ENCODE results near the gene WDR72.
"Not testable (repeated sequence)": the region's sequence is repeated elsewhere in the genome, so short reads cannot be mapped to it uniquely, and the experiment has no call there.

Gene WDR72

DNA sequence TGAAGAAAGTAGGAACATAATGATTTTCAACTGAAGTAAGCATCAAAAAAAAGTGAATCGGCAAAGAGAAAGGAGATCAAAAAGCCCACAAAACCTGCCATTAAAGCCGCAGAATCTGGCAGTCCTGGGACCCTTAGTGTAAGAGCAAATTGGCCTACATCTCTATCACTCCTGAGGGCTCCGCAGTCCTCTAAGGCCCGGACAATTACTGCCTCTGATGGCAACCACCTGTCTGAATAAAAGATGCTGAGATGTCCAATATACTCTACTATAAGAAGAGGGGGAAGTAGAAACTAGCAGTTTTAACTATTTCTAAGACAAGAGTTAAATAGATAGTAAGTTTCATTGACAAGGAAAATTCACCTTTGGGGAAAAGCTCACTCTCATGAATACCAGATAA is 20.3 kb downstream of the WDR72 start:
- no peak for ATAC-seq
- no peak overlapping the region for H3K4me3 Mint-ChIP-seq
- no peaks in the 10 kb centered on the region for H3K36me3 Mint-ChIP-seq
- no peaks in the 10 kb centered on the region for H3K27me3 Mint-ChIP-seq
- no peaks in the 10 kb centered on the region for H3K4me1 Mint-ChIP-seq
- H3K9me3 Mint-ChIP-seq = no peaks in the 10 kb centered on the region
- no peak overlapping the region for H3K27ac Mint-ChIP-seq

DNA sequence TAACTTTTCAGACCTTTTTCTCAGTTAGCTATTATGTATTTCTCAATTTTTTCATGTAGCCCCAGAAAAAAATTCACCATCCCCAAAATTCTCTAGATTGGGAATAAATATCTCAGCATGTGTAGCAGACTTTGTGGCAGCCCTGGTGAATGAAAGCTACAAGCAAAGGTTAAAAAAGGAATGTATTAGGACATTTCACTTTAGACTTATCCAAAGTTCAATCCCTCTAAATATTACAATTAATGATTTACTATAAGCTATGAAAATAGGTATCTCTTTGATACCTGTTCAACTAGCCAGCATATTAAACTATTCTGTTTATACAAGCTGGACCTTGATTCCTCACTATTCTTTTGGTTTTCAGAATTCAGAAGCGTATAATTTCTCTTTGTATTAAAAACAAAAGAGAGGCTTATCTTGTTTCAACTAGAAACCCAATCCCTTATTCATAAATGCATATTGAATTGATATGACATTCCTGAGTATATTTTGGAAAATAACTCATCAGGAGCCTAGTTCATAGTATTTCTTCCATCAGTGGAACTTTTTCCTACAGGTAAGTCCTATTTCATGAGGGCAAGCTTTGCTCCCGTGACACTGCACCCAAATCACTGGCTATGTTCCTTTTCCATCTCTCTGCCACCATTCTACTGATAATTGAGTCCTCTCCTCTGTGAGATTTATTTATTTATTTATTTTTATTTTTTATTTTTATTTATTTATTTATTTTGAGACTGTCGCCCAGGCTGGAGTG is 38.0 kb downstream of the WDR72 start:
- ATAC-seq = no peak

DNA sequence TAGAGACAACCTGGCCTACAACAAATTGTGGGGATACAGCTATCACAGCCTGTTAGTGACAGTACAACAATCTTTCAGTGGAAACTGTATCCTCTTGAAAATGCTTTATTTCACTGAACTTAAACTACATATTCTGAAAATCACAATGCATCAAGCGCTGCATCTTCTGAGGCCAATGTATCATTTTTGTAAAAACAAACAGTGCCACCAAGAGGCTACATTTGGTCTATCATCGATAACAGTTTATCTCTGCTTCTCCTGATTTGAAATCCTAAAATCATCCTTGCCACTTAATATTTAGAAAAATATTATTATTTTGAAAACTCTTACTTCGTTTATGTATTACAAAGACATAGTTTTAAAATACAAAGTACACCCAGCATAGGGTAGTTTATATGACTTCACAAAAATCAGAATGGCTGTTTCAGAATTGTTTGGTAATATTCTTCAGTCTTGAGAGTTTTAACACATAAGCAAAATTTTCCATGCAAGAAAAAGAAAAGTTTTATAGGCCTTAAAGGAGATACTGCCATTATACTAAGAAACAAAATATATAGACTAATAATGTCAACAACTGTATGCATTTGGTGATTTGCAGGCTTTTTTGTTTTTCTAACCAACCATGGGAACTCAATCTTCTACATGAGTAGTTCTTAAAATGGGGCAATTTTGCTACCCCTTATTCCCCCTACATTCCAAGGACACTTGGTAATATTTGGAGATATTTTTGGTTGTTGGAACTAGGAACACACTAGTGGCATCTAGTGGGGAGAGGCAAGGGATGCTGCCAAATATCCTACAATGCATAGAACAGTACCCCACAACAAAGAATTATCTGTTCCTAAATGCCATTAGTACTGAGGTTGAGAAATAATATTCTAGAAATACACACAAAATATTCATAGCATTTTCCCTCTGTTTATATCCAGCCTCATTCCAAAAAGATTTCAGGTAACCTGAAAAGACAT is 42.3 kb downstream of the WDR72 start:
- no peak overlapping the region for H3K27ac Mint-ChIP-seq

More for the DNA sequence above, 38.0 kb downstream of the WDR72 start:
- H3K4me3 Mint-ChIP-seq = no peak overlapping the region
- H3K27me3 Mint-ChIP-seq = no peaks in the 10 kb centered on the region
- no peaks in the 10 kb centered on the region for H3K36me3 Mint-ChIP-seq
- no peaks in the 10 kb centered on the region for H3K9me3 Mint-ChIP-seq
- H3K4me1 Mint-ChIP-seq = no peaks in the 10 kb centered on the region
- H3K27ac Mint-ChIP-seq = no peak overlapping the region

DNA sequence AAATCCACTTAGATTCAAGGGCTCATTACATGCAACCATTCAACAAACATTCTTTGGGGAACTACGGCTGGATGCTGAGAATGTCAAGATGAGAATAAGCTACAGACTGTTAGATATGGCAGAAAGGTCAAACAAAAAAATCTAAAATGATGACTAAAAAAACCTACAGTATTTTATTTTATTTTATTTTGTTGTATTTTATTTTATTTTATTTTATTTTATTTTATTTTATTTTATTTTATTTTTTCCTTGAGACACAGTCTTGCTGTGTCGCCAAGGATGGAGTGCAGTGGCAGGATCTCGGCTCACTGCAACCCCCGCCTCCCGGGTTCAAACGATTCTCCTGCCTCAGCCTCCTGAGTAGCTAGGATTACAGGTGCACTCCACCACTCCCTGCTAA is 46.2 kb downstream of the WDR72 start:
- H3K27me3 Mint-ChIP-seq = no peaks in the 10 kb centered on the region

More for the DNA sequence above, 42.3 kb downstream of the WDR72 start:
- no peak for ATAC-seq
- H3K27me3 Mint-ChIP-seq = no peaks in the 10 kb centered on the region
- no peaks in the 10 kb centered on the region for H3K4me1 Mint-ChIP-seq
- H3K9me3 Mint-ChIP-seq = no peaks in the 10 kb centered on the region
- no peak overlapping the region for H3K4me3 Mint-ChIP-seq
- H3K36me3 Mint-ChIP-seq = no peaks in the 10 kb centered on the region

DNA sequence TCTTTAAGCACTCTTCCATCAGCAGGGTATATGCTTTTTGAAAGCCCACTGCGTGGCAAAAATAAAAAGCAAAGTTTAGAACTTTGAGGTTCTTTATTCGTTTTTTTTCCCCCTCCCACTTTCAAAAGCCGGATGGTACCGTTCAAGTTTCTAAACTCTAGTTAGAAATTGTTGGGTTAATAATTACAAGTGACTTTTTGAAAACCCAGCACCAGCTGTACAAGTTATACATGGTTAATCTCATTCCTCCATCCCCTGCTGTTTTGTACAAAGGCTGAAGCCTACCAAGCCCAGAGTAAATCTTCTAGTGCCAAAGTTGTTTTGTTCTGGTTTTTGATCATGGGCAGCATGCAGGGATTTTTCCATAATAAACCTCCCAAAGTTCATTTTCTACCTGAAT is 48.6 kb downstream of the WDR72 start:
- Mint-ChIP-seq H3K27me3 (no peaks in the 10 kb centered on the region), H3K4me3 (no peak overlapping the region), H3K9me3 (no peaks in the 10 kb centered on the region), H3K36me3 (no peaks in the 10 kb centered on the region), H3K27ac (no peak overlapping the region), H3K4me1 (no peaks in the 10 kb centered on the region)
- no peak for ATAC-seq

More for the DNA sequence above, 46.2 kb downstream of the WDR72 start:
- Mint-ChIP-seq H3K4me1 (no peaks in the 10 kb centered on the region), H3K36me3 (no peaks in the 10 kb centered on the region), H3K27ac (no peak overlapping the region), H3K9me3 (no peaks in the 10 kb centered on the region), H3K4me3 (no peak overlapping the region)
- ATAC-seq = no peak

DNA sequence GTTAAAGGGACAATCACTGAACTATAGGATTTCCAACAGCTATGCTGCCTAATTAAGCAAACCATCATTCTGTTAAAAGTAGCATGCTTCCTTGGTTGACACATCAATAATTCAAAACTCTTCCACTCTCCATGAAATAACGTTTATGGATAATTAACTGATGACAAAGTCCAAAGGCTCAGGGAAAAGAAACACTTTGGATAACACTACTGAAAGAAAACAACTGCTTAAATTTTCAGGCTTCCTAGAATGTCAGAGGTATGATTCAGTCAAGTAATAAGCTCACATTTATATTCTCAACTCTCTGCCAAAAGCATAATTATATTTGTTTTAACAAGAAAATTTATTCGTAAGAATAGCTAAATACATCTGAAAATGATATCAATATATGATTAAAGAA is 49.6 kb downstream of the WDR72 start:
- ATAC-seq = no peak
- Mint-ChIP-seq H3K4me1 (no peaks in the 10 kb centered on the region), H3K36me3 (no peaks in the 10 kb centered on the region), H3K27me3 (no peaks in the 10 kb centered on the region), H3K27ac (no peak overlapping the region), H3K4me3 (no peak overlapping the region), H3K9me3 (no peaks in the 10 kb centered on the region)

DNA sequence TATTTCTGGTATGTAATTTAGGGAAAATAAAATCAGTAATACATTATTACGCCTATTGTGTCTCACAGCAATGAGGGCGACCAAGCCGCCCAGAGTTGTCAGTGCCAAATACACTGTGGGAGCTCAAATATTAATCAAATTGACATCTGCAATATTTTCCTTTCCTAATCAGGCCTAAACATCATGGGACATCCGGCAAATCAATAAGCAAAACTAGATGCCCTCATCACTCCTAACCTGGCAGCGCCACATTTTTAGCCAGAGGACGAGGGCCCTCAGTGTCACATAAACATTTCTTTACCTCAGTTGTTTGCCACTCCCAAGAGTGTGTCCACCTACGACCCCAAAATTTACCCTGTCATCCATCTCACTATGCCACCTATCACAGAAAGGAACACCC is 64.1 kb downstream of the WDR72 start:
- H3K27ac Mint-ChIP-seq = no peak overlapping the region
- no peak for ATAC-seq
- H3K36me3 Mint-ChIP-seq = no peaks in the 10 kb centered on the region
- no peaks in the 10 kb centered on the region for H3K27me3 Mint-ChIP-seq
- no peak overlapping the region for H3K4me3 Mint-ChIP-seq
- no peaks in the 10 kb centered on the region for H3K4me1 Mint-ChIP-seq
- H3K9me3 Mint-ChIP-seq = peaks cover 1% of the 10 kb centered on the region

DNA sequence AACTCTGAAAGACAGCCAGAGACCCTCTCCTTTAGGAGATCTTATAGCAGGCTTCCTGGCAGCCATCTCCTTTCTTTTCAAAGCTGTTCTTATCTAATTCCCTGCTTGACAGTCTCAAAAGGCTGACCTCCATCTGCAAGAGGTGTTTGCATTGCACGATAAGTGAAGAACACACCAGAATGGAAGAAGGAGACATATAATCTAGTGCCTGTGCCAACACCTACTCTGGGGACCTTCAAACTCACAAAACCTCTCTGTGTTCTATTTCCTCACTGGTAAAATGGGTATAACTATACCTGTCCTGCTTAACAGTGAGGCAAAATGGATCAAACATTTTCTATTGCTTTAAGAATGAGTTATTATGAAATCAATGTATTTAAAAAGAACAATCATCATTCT is 65.0 kb downstream of the WDR72 start:
- ATAC-seq = no peak
- no peak overlapping the region for H3K27ac Mint-ChIP-seq
- no peaks in the 10 kb centered on the region for H3K36me3 Mint-ChIP-seq
- H3K4me3 Mint-ChIP-seq = no peak overlapping the region
- no peaks in the 10 kb centered on the region for H3K27me3 Mint-ChIP-seq
- peaks cover 4% of the 10 kb centered on the region for H3K9me3 Mint-ChIP-seq
- H3K4me1 Mint-ChIP-seq = no peaks in the 10 kb centered on the region

DNA sequence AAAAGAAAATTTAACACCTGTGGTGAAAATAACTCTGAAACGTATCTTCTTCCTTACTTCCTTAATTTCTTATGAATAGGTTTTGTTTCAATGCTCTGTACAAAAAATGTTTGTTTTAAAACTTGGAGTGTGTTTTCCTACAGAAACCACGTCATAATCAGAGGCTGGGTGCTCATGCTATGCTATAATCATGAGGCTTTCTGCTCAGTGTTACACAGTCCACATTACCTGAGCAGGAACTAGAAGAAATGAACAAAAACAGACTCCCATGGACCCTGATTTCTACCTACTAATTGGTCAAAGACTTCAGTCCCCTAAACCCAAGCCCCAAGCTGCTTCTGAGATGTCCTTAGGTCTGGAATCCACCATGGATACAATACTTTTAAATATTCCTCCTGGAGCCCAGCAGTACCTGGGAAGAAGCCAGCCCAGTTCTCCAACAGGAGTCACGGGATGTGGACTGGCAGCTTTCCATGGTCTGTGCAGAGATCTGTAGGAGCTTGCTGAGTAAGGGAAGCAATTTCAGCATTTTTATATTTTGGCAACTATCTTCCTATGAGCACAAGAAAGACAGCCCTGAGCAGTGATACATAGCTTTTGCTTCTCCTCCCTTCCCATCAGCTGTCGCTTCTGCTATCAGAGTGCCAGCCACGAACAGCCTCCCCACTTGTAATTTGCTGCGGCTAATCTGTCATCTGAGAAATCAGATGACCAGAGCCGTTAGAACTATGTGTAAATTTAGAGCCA is 65.6 kb downstream of the WDR72 start:
- H3K4me1 Mint-ChIP-seq = no peaks in the 10 kb centered on the region
- H3K27ac Mint-ChIP-seq = no peak overlapping the region
- no peaks in the 10 kb centered on the region for H3K27me3 Mint-ChIP-seq
- H3K4me3 Mint-ChIP-seq = no peak overlapping the region
- H3K9me3 Mint-ChIP-seq = peaks cover 4% of the 10 kb centered on the region
- H3K36me3 Mint-ChIP-seq = no peaks in the 10 kb centered on the region
- ATAC-seq = peak; percentile 8

DNA sequence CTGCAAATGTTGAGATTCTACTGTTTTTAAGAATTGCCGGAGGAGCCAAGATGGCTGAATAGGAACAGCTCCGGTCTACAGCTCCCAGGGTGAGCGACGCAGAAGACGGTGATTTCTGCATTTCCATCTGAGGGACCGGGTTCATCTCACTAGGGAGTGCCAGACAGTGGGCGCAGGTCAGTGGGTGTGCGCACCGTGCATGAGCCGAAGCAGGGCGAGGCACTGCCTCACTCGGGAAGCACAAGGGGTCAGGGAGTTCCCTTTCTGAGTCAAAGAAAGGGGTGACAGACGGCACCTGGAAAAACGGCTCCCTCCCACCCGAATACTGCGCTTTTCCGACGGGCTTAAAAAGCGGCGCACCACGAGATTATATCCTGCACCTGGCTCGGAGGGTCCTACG is 75.3 kb downstream of the WDR72 start:
- not testable (repeated sequence) for H3K27me3 Mint-ChIP-seq, H3K4me1 Mint-ChIP-seq, H3K4me3 Mint-ChIP-seq, H3K36me3 Mint-ChIP-seq, H3K27ac Mint-ChIP-seq, ATAC-seq, H3K9me3 Mint-ChIP-seq

DNA sequence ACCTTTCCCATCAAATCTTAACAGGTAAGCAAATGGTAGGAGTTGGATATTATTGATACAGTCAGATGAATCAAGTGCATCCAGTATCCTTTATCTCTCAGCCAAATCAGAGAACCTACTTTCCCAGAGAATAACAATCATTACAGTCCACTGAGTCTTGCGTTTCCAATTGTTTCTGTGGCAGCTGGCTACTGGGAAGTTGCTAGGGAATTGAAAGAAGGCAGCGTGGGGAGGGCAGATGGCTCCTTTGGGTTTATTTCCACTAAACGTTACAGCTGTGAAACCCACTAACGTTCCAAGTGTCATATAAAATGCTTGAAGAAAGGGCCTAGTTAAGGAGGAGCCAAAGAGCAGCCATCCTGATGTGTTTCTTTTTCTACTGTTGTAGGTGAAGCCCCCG is 78.4 kb downstream of the WDR72 start:
- H3K4me3 Mint-ChIP-seq = no peak overlapping the region
- peaks cover 9% of the 10 kb centered on the region for H3K27me3 Mint-ChIP-seq
- no peak overlapping the region for H3K27ac Mint-ChIP-seq
- no peaks in the 10 kb centered on the region for H3K36me3 Mint-ChIP-seq
- H3K4me1 Mint-ChIP-seq = no peaks in the 10 kb centered on the region
- H3K9me3 Mint-ChIP-seq = peaks cover 4% of the 10 kb centered on the region
- ATAC-seq = no peak

DNA sequence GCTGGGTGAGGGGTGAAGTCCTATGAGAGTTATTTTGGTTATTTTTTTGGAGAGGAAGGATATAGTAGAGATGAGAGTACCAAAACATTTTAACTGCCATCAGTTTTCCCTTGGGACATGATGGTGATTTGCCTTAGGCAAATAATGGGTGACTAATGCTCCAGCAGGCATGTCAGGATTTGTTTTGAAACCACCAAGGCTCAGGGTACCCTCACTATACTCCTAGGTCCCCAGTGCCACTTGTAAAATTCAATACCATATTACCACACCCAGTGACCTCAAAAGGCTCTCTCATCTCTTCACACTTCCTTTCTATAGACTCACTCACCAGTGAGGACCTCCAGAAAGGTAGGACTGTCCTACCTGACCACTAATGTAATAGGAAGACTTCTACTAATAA is 83.6 kb downstream of the WDR72 start:
- peaks cover 4% of the 10 kb centered on the region for H3K9me3 Mint-ChIP-seq
- no peaks in the 10 kb centered on the region for H3K4me1 Mint-ChIP-seq
- ATAC-seq = no peak
- no peak overlapping the region for H3K27ac Mint-ChIP-seq
- no peak overlapping the region for H3K4me3 Mint-ChIP-seq
- H3K36me3 Mint-ChIP-seq = no peaks in the 10 kb centered on the region
- H3K27me3 Mint-ChIP-seq = peaks cover 9% of the 10 kb centered on the region

DNA sequence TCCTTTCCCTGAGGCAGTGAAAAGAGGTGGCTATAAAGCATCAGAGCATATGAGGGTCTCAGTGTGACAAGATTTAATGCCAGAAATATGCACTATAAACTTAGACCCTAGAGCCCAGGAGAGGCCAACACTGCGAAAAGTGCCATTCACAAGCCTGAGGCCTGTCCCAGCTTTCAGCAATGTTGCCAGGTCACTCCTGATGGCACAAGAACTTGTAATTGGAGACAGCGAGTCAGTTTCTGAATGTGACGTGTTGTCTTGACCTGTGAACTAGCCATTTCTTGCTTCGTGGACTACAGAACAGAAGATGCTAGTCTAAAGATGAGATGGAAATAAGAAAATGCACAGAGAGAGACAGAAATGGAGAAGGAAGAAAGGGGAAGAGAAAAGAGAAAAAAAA is 87.9 kb downstream of the WDR72 start:
- H3K36me3 Mint-ChIP-seq = no peaks in the 10 kb centered on the region
- H3K9me3 Mint-ChIP-seq = no peaks in the 10 kb centered on the region
- H3K4me1 Mint-ChIP-seq = no peaks in the 10 kb centered on the region
- no peaks in the 10 kb centered on the region for H3K27me3 Mint-ChIP-seq
- no peak overlapping the region for H3K27ac Mint-ChIP-seq
- no peak for ATAC-seq
- no peak overlapping the region for H3K4me3 Mint-ChIP-seq

DNA sequence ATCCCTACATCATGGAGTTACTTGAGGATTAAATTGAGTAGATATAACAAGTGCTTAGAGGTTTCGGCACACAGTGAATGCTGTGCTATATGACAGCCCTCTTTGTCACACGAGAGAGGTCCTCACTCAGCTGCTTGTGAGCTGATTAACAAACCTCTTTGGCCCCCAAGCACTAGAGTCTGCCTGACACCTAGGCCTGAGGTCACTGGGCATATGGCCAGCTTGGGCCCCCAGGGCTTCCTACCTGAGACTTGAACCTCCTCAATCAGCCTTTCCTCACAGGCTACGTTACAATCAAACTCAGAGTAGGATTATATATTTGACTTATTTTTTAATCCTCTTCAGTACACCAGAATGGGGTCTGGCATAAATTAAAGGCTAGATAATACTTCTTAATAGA is 88.8 kb downstream of the WDR72 start:
- ATAC-seq = no peak
- no peaks in the 10 kb centered on the region for H3K27me3 Mint-ChIP-seq
- no peaks in the 10 kb centered on the region for H3K4me1 Mint-ChIP-seq
- H3K9me3 Mint-ChIP-seq = no peaks in the 10 kb centered on the region
- H3K4me3 Mint-ChIP-seq = no peak overlapping the region
- no peak overlapping the region for H3K27ac Mint-ChIP-seq
- no peaks in the 10 kb centered on the region for H3K36me3 Mint-ChIP-seq

DNA sequence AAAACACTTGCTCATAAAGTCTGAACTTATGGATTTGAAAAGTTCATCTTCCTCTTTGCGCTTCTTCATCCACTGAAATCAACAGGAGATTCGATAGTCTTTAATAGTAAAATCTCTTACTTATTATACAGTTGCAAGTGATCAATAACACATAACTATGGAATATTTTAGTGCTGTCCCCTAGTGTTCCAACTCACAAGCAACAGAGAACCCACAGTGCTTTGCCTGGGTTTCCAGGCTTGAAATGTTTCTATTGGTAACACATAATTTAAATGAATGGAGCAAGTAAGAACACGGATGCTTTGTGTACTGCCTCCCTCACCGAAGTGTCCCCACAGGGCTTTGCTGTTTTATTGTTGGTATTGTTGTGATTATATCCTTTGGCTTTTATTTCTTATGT is 93.5 kb downstream of the WDR72 start:
- Mint-ChIP-seq H3K36me3 (no peaks in the 10 kb centered on the region), H3K27ac (no peak overlapping the region), H3K4me3 (no peak overlapping the region), H3K9me3 (no peaks in the 10 kb centered on the region), H3K27me3 (no peaks in the 10 kb centered on the region), H3K4me1 (no peaks in the 10 kb centered on the region)
- no peak for ATAC-seq
